ENCODE data around the gene ELOVL7.
"Not testable (repeated sequence)": the region's sequence is repeated elsewhere in the genome, so short reads cannot be mapped to it uniquely, and the experiment has no call there.

Gene ELOVL7

DNA sequence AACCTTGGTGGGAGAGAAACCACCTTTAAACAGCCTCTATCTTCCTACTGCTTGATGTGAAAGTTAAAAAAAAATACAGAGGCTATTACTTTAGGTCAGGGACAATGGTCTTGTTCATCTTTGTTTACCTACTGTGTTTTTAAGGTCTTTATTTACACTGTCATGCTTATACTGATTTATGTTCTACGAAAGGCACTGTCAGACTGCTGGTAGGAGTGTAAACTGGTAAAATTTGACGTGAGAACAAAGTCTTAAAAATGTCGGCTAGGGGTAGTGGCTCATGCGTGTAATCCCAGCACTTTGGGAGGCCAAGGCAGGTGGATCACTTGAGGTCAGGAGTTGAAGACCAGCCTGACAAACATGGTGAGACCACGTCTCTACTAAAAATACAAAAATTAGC is 42.1 kb upstream of the ELOVL7 start:
- no peak for DNase-seq (ENCODE audit: low read depth)
- no peak overlapping the region for H3K4me3 ChIP-seq (ENCODE audit: control insufficient read depth, low read depth, low read length)
- TF ChIP-seq, protein P1, sequence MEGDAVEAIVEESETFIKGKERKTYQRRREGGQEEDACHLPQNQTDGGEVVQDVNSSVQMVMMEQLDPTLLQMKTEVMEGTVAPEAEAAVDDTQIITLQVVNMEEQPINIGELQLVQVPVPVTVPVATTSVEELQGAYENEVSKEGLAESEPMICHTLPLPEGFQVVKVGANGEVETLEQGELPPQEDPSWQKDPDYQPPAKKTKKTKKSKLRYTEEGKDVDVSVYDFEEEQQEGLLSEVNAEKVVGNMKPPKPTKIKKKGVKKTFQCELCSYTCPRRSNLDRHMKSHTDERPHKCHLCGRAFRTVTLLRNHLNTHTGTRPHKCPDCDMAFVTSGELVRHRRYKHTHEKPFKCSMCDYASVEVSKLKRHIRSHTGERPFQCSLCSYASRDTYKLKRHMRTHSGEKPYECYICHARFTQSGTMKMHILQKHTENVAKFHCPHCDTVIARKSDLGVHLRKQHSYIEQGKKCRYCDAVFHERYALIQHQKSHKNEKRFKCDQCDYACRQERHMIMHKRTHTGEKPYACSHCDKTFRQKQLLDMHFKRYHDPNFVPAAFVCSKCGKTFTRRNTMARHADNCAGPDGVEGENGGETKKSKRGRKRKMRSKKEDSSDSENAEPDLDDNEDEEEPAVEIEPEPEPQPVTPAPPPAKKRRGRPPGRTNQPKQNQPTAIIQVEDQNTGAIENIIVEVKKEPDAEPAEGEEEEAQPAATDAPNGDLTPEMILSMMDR (IDR thresholded peaks at IDR 0.05; ENCODE audit: control insufficient read depth, insufficient read depth, low read depth, low read length, missing control alignments): no peak

DNA sequence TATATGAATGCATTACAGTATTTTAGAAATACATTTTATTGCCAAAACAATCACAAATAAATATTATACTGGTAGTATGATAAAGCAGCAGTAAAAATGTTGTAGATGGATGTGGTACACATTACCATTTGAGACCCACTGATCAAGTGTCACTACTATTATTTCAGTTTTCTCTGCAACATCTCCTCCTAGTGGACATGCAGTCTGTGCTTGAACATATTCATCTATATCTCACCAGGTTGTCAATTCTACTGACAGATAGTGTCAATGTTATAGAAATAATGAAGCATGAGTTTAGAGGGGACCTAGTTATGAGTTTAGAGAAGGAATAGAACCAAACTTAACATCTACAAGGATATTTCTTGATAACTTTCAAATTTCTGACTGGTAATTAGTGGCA is 39.2 kb upstream of the ELOVL7 start:
- TF ChIP-seq, protein P1 (IDR thresholded peaks at IDR 0.05; ENCODE audit: control insufficient read depth, insufficient read depth, low read depth, low read length, missing control alignments): peak; percentile 42
- H3K4me3 ChIP-seq (ENCODE audit: control insufficient read depth, low read depth, low read length): no peak overlapping the region
- DNase-seq (ENCODE audit: low read depth): no peak

DNA sequence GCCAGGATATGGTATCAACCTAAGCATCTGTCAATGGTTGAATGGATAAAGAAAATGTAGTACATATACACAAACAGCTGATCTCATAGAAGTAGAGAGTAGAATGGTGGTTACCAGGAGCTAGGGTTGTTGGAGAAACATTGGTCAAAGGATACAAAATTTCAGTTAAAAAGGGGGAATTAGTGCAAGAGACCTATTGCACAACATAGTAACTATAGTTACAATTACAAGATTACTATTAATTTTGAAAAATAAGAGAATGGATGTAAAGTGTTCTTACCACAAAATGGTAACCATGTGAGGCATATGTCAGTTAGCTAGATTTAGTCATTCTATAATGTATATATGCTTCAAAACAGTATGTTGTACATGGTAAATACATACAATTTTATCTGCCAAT is 28.8 kb upstream of the ELOVL7 start:
- no peak overlapping the region for H3K4me3 ChIP-seq (ENCODE audit: control insufficient read depth, low read depth, low read length)
- DNase-seq (ENCODE audit: low read depth): no peak
- TF ChIP-seq, protein P1 (IDR thresholded peaks at IDR 0.05; ENCODE audit: control insufficient read depth, insufficient read depth, low read depth, low read length, missing control alignments): no peak

DNA sequence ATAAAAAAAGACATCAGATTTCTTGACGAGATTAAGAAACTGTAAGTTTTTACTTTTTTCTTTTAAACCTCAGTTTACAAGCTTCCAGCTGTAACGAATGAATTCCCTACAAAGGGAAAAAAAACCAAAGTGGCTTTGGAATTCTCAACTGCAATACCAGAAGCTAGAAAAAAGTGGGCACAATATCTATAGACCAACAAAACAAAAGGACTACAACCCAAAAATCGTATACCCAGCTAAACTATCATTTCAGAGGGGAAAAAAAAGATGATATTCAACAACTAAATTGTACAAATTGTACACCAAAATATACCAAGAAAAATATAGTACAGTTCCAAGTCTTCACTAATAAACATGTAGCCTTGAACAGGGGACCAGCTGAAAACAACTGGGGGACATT is 26.8 kb upstream of the ELOVL7 start:
- no peak overlapping the region for H3K4me3 ChIP-seq (ENCODE audit: control insufficient read depth, low read depth, low read length)
- DNase-seq (ENCODE audit: low read depth): no peak
- TF ChIP-seq, protein P1 (IDR thresholded peaks at IDR 0.05; ENCODE audit: control insufficient read depth, insufficient read depth, low read depth, low read length, missing control alignments): no peak

DNA sequence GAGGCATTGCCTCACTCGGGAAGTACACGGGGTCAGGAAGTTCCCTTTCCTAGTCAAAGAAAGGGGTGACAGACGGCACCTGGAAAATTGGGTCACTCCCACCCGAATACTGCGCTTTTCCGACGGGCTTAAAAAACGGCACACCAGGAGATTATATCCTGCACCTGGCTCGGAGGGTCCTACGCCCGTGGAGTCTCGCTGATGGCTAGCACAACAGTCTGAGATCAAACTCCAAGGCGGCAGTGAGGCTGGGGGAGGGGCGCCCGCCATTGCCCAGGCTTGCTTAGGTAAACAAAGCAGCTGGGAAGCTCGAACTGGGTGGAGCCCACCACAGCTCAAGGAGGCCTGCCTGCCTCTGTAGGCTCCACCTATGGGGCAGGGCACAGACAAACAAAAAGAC is 16.5 kb upstream of the ELOVL7 start:
- DNase-seq (ENCODE audit: low read depth); H3K4me3 ChIP-seq (ENCODE audit: control insufficient read depth, low read depth, low read length): not testable (repeated sequence)

DNA sequence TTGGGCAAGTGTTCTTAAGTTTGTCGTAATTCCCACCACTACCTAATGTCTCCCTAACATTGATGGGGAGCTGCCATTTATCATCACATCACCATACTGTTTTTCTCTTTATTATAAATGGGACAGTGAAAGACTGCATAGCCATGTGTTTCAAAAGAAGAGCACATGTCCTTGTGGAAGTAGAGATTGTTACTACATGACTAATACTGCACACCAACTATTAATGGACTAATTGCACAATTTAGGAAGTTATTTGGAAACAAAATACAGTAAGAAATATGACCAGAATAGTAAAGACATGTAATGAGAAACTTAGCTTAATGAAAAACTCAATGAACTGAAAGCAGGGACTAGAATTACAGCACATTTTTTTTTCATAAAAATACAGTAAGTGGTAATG is 12.0 kb upstream of the ELOVL7 start:
- H3K4me3 ChIP-seq (ENCODE audit: control insufficient read depth, low read depth, low read length): no peak overlapping the region
- TF ChIP-seq, protein P1 (IDR thresholded peaks at IDR 0.05; ENCODE audit: control insufficient read depth, insufficient read depth, low read depth, low read length, missing control alignments): no peak
- DNase-seq (ENCODE audit: low read depth): no peak

DNA sequence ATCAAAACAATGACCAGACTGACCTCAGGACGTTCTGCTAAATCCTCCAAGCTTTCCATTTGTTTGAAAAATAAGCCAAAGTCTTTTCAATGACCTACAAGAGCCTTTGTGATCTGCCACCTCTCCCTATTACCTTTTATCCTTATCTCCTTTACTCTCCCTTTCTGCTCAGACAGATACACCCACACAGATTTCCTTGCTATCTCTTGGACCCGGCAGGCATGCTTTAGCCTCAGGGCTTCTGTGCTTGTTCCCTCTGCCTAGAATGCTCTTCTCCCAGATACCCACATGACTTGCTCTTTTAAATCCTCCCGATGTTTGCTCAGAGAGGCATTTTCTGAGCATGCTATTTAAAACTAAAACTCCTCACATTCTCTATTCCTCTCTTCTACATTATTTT is 8.9 kb upstream of the ELOVL7 start:
- TF ChIP-seq, protein P1 (IDR thresholded peaks at IDR 0.05; ENCODE audit: control insufficient read depth, insufficient read depth, low read depth, low read length, missing control alignments): no peak
- H3K4me3 ChIP-seq (ENCODE audit: control insufficient read depth, low read depth, low read length): no peak overlapping the region
- DNase-seq (ENCODE audit: low read depth): no peak
